Panc1 (cell line): ENCODE results near the gene WNT5A. TPM values are rescaled to one million over a fixed set of nuclear protein-coding genes. Genes with fewer than 3 reads are reported as not detected.

Experiments used
- ATAC-seq: fragments of 200-7000 bp; cut with Tn5 transposase; 2 replicates; pipeline ENCODE4 v1.9.1; 2020; ENCODE audit warnings: mild to moderate bottlenecking, moderate library complexity
- BruUV-seq: library from RNA; stranded (reverse); fragments of 400-500 nt; replicated peaks from 2 replicates; lab custom pipeline; 2021; lab: Mats Ljungman, UMichigan
- CTCF ChIA-PET: fragments of 300-600 bp; sonication (Branson Sonifier 250); formaldehyde crosslinking; loops from one replicate; lab custom pipeline; 2022; ENCODE audit warnings: antibody characterized with exemption; lab: Charles Lee
- POLR2A ChIA-PET: fragments of 300-600 bp; sonication (Branson Sonifier 250); formaldehyde crosslinking; loops from one replicate; lab custom pipeline; 2022; ENCODE audit warnings: antibody characterized with exemption; lab: Charles Lee
- DNase-seq: peaks from one replicate; pipeline ENCODE4 v3.0.0-alpha.2; 2010; ENCODE audit warnings: low read depth, low spot score
- H3K27ac ChIP-seq: 2 replicates; pipeline ENCODE4 v1.5.1; 2011; ENCODE audit warnings: mild to moderate bottlenecking, low read length, inconsistent platforms
- H3K27me3 ChIP-seq: fragments of 200-500 bp; sonication (Bioruptor generic); 2 replicates; pipeline ENCODE4 v1.6.0; 2014; ENCODE audit warnings: low read length, inconsistent platforms; ENCODE audit not compliant: control insufficient read depth, insufficient read depth
- H3K36me3 ChIP-seq: fragments of 200-500 bp; sonication (Bioruptor generic); 2 replicates; pipeline ENCODE4 v1.5.1; 2014; ENCODE audit warnings: inconsistent platforms, mild to moderate bottlenecking, low read length, moderate library complexity; ENCODE audit not compliant: control insufficient read depth, insufficient read depth
- H3K4me1 ChIP-seq: 2 replicates; pipeline ENCODE4 v1.5.1; 2011; ENCODE audit warnings: inconsistent platforms, mild to moderate bottlenecking, low read length, moderate library complexity; ENCODE audit not compliant: control insufficient read depth, insufficient read depth
- H3K4me3 ChIP-seq, 2 experiments: 2 replicates each; pipeline ENCODE4 v1.5.1; 2011 to 2012; ENCODE audit warnings: low read depth in 2 of 2, low read length in 2 of 2, mild to moderate bottlenecking in 2 of 2, inconsistent platforms in 1 of 2, moderate library complexity in 1 of 2
- H3K9me3 ChIP-seq: fragments of 200-500 bp; sonication (Bioruptor generic); 2 replicates; pipeline ENCODE4 v1.5.1; 2014; ENCODE audit warnings: low read depth, mild to moderate bottlenecking, inconsistent platforms, low read length, moderate library complexity; ENCODE audit not compliant: control insufficient read depth, insufficient read depth
- CTCF ChIP-seq: fragments of 450-650 bp; IDR thresholded peaks from 2 replicates; pipeline ENCODE4 v1.5.1; 2017; ENCODE audit warnings: mild to moderate bottlenecking
- POLR2AphosphoS5 ChIP-seq: IDR thresholded peaks from 2 replicates; pipeline ENCODE4 v1.6.1; 2012; ENCODE audit warnings: mild to moderate bottlenecking, low read depth, low read length, moderate library complexity
- REST ChIP-seq, 2 experiments: IDR thresholded peaks; 2 replicates each; pipeline ENCODE4 v1.6.1; 2011 to 2012; ENCODE audit warnings: low read depth in 2 of 2, control low read depth in 1 of 2, low read length in 1 of 2, mild to moderate bottlenecking in 1 of 2, moderate library complexity in 1 of 2; ENCODE audit not compliant: insufficient read depth in 1 of 2
- SIN3A ChIP-seq: IDR thresholded peaks from 2 replicates; pipeline ENCODE4 v1.6.1; 2012; ENCODE audit warnings: low read depth, mild to moderate bottlenecking, low read length, moderate library complexity, borderline replicate concordance; ENCODE audit not compliant: insufficient read depth
- TCF7L2 ChIP-seq: IDR thresholded peaks from 2 replicates; pipeline ENCODE4 v1.6.1; 2011; ENCODE audit warnings: mild to moderate bottlenecking, low read depth, low read length, inconsistent platforms
- in situ Hi-C: cut with HindIII; loops from 2 replicates; pipeline ENCODE4 v1.10.0; 2016; ENCODE audit warnings: low sequenced_read_pairs, low pct_unique_long_range_greater_than_20kb
- intact Hi-C: fragments of 100-400 bp; cut with micrococcal nuclease; formaldehyde crosslinking; loops from one replicate; pipeline ENCODE4 v1.10.0; 2022; ENCODE audit not compliant: unreplicated experiment
- total RNA-seq: library from RNA; stranded (reverse); gene quantifications from one replicate; pipeline ENCODE4 v1.2.1, GENCODE V29; 2021; ENCODE audit not compliant: unreplicated experiment

Gene WNT5A
- total RNA-seq, 1 experiment from 2014 or later, result 0.54 TPM

DNA sequence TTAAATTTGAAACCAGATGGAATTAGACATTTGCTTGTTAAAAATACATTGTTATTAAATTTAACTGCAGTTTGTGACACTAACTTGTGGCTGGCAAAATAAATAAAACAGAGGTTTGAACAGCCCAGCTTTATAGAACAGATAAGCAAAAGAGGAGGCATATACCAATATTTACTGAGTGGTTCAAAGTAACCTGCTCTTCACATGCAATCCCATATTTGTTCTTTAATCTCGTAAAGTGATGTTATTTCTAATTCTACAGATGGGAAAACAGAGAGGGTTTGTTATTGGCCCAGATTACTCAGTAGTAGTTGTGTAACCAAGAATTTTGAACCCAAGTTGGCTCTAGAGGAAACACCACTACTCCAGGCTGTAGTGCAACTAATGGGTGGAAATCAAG is 37.6 kb downstream of the WNT5A start:
- intact Hi-C loops, result no loop called here
- ATAC-seq, result no peak
- in situ Hi-C loops, result no loop called here
- no peak overlapping the region for H3K27ac ChIP-seq
- H3K27me3 ChIP-seq, result no peaks in the 10 kb centered on the region
- no TSS peak for BruUV-seq
- no peaks in the 10 kb centered on the region for H3K4me1 ChIP-seq
- ChIA-PET CTCF (no interaction called here), POLR2A (no interaction called here)
- H3K9me3 ChIP-seq, result no peaks in the 10 kb centered on the region
- no peak overlapping the region for H3K4me3 ChIP-seq
- TF ChIP-seq POLR2AphosphoS5, result no peak
- no peak for TF ChIP-seq TCF7L2
- TF ChIP-seq CTCF, result no peak
- no peak for TF ChIP-seq SIN3A
- TF ChIP-seq REST (IDR thresholded peaks at IDR 0.05; ENCODE audit: insufficient read depth in 1 of 2, low read depth in 2 of 2, low read length in 1 of 2), result no peak
- no peaks in the 10 kb centered on the region for H3K36me3 ChIP-seq
- DNase-seq, result no peak

DNA sequence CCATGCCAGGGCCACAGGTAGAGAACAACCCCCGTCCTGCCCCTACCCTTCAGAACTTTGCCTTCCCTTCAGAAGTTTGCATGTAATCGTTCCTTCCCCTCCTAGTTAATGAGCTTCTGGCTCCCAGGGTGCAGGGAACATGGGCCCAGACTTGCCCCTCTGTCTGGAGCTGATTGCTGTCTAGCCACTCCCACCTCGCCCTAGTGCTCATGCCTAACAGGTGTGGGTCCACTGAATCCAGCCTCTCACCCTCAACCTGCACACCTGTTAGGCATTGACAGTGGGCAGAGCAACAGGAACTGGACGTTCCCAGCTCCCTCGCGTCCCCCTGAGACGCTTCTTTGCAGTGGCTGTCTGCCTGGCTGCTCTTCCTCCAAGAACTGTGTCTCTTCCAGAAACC is 40.3 kb downstream of the WNT5A start:
- CTCF ChIA-PET, result no interaction called here
- no peak for TF ChIP-seq SIN3A
- no peak for TF ChIP-seq REST (IDR thresholded peaks at IDR 0.05; ENCODE audit: insufficient read depth in 1 of 2, low read depth in 2 of 2, low read length in 1 of 2)
- no peak for TF ChIP-seq POLR2AphosphoS5
- no peak for TF ChIP-seq CTCF
- TF ChIP-seq TCF7L2, result no peak

More for the DNA sequence above, 40.3 kb downstream of the WNT5A start:
- H3K4me1 ChIP-seq, result no peaks in the 10 kb centered on the region
- POLR2A ChIA-PET, result no interaction called here
- in situ Hi-C loops, result no loop called here
- no peaks in the 10 kb centered on the region for H3K9me3 ChIP-seq
- ATAC-seq (no peak), DNase-seq (no peak)
- no peaks in the 10 kb centered on the region for H3K27me3 ChIP-seq
- BruUV-seq, result no TSS peak
- H3K36me3 ChIP-seq, result no peaks in the 10 kb centered on the region
- H3K27ac ChIP-seq, result no peak overlapping the region
- no peak overlapping the region for H3K4me3 ChIP-seq
- intact Hi-C loops, result no loop called here
